COLO668 (cell line): ENCODE data around the gene HLA-F.
A peak's percentile ranks its signal among the peaks of the same experiment; 100 is the strongest.

ENCODE experiments used
- DNase-seq: peaks from one replicate; lab custom pipeline; 2025; ENCODE audit not compliant: unreplicated experiment; lab: John Stamatoyannopoulos, UW

The HLA-F gene

GRCh38 chr6:29723666-29724588 is 693 bp downstream of the HLA-F start:
- peak; percentile 11 for DNase-seq

- DNase-seq = no peak
Observed at GRCh38 chr6:29724937-29725869, 2.0 kb downstream of the HLA-F start.

- DNase-seq = no peak
Observed at GRCh38 chr6:29726001-29726400, 2.8 kb downstream of the HLA-F start.

- DNase-seq = no peak
Observed at GRCh38 chr6:29726571-29727194, 3.4 kb downstream of the HLA-F start.

GRCh38 chr6:29727637-29728036 is 4.4 kb downstream of the HLA-F start:
- DNase-seq = no peak

GRCh38 chr6:29728173-29728874 is 5.1 kb downstream of the HLA-F start:
- DNase-seq = no peak

GRCh38 chr6:29728875-29729270 is 5.6 kb downstream of the HLA-F start:
- no peak for DNase-seq

GRCh38 chr6:29729774-29730328 is 6.6 kb downstream of the HLA-F start:
- no peak for DNase-seq

GRCh38 chr6:29730575-29731126 is 7.4 kb downstream of the HLA-F start:
- no peak for DNase-seq

- no peak for DNase-seq
Observed at GRCh38 chr6:29731281-29731680, 8.0 kb downstream of the HLA-F start.

- DNase-seq = no peak
Observed at GRCh38 chr6:29733057-29733456, 9.8 kb downstream of the HLA-F start.

GRCh38 chr6:29734046-29735018 is 11.1 kb downstream of the HLA-F start:
- no peak for DNase-seq

GRCh38 chr6:29736563-29736962 is 13.3 kb downstream of the HLA-F start:
- DNase-seq = no peak

- peak; percentile 66 for DNase-seq
Observed at GRCh38 chr6:29737707-29738630, 14.7 kb downstream of the HLA-F start.

GRCh38 chr6:29739136-29739881 is 16.1 kb downstream of the HLA-F start:
- no peak for DNase-seq

GRCh38 chr6:29739882-29740261 is 16.6 kb downstream of the HLA-F start:
- DNase-seq = no peak

- no peak for DNase-seq
Observed at GRCh38 chr6:29741592-29741991, 18.4 kb downstream of the HLA-F start.
